Progenitor cell of endocrine pancreas (in vitro differentiated cells): ENCODE results near the gene TSGA10. TPM values are rescaled to one million over a fixed set of nuclear protein-coding genes. Genes with fewer than 3 reads are reported as not detected.

Experiments used
- DNase-seq: peaks from one replicate; pipeline ENCODE4 v3.0.0; 2021; ENCODE audit warnings: low spot score; ENCODE audit not compliant: unreplicated experiment
- H3K27ac Mint-ChIP-seq: 2 replicates; pipeline ENCODE4 v1.8.0; 2021; ENCODE audit warnings: mild to moderate bottlenecking, moderate library complexity, mixed read lengths
- H3K27me3 Mint-ChIP-seq: 2 replicates; pipeline ENCODE4 v1.8.0; 2021; ENCODE audit warnings: mixed read lengths
- H3K36me3 Mint-ChIP-seq: 2 replicates; pipeline ENCODE4 v1.8.0; 2022; ENCODE audit warnings: mixed read lengths; ENCODE audit not compliant: insufficient read depth
- H3K4me1 Mint-ChIP-seq: 2 replicates; pipeline ENCODE4 v1.8.0; 2021; ENCODE audit warnings: low read depth, mixed read lengths
- H3K4me3 Mint-ChIP-seq: 2 replicates; pipeline ENCODE4 v1.8.0; 2021; ENCODE audit warnings: low read depth, mild to moderate bottlenecking, moderate library complexity, mixed read lengths
- H3K9me3 Mint-ChIP-seq: 2 replicates; pipeline ENCODE4 v1.8.0; 2021; ENCODE audit warnings: low read depth, mixed read lengths
- CTCF ChIP-seq: fragments of 200-600 bp; sonication (generic); IDR thresholded peaks from one replicate; pipeline ENCODE4 v1.5.0; 2021; ENCODE audit warnings: antibody characterized with exemption, mild to moderate bottlenecking; ENCODE audit not compliant: unreplicated experiment
- total RNA-seq: library from RNA; stranded (reverse); gene quantifications from 2 replicates; pipeline ENCODE4 v1.2.1, GENCODE V29; 2021

The TSGA10 gene
- total RNA-seq, 1 donor from 2014 or later: 13.8 TPM

DNA sequence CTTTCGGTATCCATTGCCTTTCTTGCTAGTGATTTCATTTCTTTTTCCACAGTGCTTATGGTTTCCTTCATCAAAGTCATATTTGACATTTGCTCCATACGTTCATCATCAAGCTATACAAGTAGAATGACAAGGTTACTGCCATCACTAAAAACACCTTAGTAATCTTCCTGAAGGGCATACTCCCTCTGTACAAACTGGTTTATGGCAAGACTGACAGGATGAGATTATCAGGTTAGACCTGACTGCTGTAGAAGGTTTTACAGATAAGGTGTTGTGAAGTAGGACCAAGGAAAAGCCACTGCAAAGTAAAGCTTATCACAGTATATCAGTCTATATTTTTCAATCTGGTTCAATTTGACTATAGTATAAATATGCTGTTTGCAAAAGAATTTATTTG is 50.7 kb downstream of the TSGA10 start:
- no peaks in the 10 kb centered on the region for H3K4me1 Mint-ChIP-seq
- no peak overlapping the region for H3K27ac Mint-ChIP-seq
- H3K36me3 Mint-ChIP-seq: peaks cover 3% of the 10 kb centered on the region
- H3K4me3 Mint-ChIP-seq: no peak overlapping the region
- H3K9me3 Mint-ChIP-seq: no peaks in the 10 kb centered on the region
- no peaks in the 10 kb centered on the region for H3K27me3 Mint-ChIP-seq
- no peak for TF ChIP-seq CTCF
- no peak for DNase-seq

DNA sequence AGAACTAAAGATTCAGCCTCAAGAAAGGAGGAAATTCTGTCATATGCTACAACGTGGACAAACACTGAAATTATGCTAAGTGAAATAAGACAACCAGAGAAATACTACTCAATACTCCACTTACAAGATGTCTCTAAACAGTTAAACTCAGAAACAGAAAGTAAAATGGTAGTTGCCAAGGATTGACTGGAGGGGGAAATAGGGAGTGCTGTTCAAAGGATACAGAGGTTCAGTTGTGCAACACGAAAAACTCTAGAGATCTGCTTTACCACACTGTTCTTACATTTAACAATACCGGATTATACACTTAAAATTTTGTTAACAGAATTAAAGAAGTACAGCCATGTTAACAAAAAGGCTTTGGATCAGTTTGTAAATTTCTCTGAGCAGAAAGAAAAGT is 53.0 kb downstream of the TSGA10 start:
- peaks cover 3% of the 10 kb centered on the region for H3K4me1 Mint-ChIP-seq
- H3K27ac Mint-ChIP-seq: no peak overlapping the region
- H3K9me3 Mint-ChIP-seq: no peaks in the 10 kb centered on the region
- no peak for DNase-seq
- no peak for TF ChIP-seq CTCF
- peaks cover 3% of the 10 kb centered on the region for H3K36me3 Mint-ChIP-seq
- no peak overlapping the region for H3K4me3 Mint-ChIP-seq
- no peaks in the 10 kb centered on the region for H3K27me3 Mint-ChIP-seq

GRCh38 chr2:99096728-99097127 is 58.0 kb downstream of the TSGA10 start:
- Mint-ChIP-seq H3K4me3 (no peak overlapping the region), H3K27me3 (no peaks in the 10 kb centered on the region), H3K27ac (no peak overlapping the region), H3K4me1 (peaks cover 8% of the 10 kb centered on the region), H3K36me3 (peaks cover 13% of the 10 kb centered on the region), H3K9me3 (peaks cover 24% of the 10 kb centered on the region)
- no peak for DNase-seq
- no peak for TF ChIP-seq CTCF

DNA sequence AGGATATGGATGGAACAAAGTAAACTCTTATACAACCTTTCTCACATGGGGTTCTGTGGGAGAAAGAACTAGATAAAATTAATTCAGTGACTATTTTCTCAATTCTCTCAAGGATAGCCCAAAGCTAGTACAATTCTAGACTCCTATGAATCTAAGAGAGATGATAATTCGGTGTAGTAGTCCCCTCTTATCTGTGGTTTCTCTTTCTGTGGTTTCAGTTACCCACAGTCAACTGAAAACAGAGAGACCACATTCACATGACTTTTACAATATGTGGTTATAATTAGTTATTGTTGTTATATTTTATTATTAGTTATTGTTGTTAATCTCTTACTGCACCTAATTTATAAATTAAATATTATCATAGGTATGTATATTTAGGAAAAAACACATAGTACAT is 66.7 kb downstream of the TSGA10 start:
- no peaks in the 10 kb centered on the region for H3K36me3 Mint-ChIP-seq
- H3K4me3 Mint-ChIP-seq: no peak overlapping the region
- no peak for TF ChIP-seq CTCF
- no peak for DNase-seq
- peaks cover 10% of the 10 kb centered on the region for H3K9me3 Mint-ChIP-seq
- peaks cover 5% of the 10 kb centered on the region for H3K27me3 Mint-ChIP-seq
- no peak overlapping the region for H3K27ac Mint-ChIP-seq
- H3K4me1 Mint-ChIP-seq: no peaks in the 10 kb centered on the region

DNA sequence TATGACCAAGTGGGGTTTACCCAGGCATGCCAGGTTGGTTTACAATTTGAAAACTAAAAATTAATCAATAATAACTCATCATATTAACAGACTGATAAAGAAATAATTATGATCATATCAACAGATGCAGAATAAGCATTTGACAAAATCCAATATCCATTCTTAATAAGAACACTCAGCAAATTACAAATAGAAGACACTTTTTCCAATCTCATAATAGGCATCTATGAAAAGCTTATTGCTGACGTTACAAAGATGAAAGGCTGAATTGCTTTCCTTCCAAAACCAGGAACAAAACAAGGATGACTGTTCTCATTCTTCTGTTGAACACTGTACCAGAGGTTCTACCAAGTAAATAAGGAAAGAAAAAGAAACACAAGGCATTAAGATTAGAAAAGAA is 68.4 kb downstream of the TSGA10 start:
- no peaks in the 10 kb centered on the region for H3K36me3 Mint-ChIP-seq
- peaks cover 6% of the 10 kb centered on the region for H3K4me1 Mint-ChIP-seq
- peaks cover 6% of the 10 kb centered on the region for H3K9me3 Mint-ChIP-seq
- peaks cover 11% of the 10 kb centered on the region for H3K27me3 Mint-ChIP-seq
- no peak for TF ChIP-seq CTCF
- no peak for DNase-seq
- H3K27ac Mint-ChIP-seq: no peak overlapping the region
- H3K4me3 Mint-ChIP-seq: no peak overlapping the region
